Kidney (tissue), 14 donors: Measurements from ENCODE around the gene ZNF592. TPM values are rescaled to one million over a fixed set of nuclear protein-coding genes. Genes with fewer than 3 reads are reported as not detected.

Experiments used
- DNase-seq, 5 donors: peaks; one replicate each; pipeline ENCODE4 v3.0.0-alpha.2; 2013 to 2020
- FAIRE-seq: peaks from 2 replicates; lab custom pipeline; 2012; peaks lifted over from hg19 to GRCh38; lab: Jason Lieb, UNC
- H3K27ac ChIP-seq, 2 donors: one replicate each; pipeline ENCODE4 v1.7.0; 2013; ENCODE audit warnings: low read depth in 2 of 2, low read length in 2 of 2, inconsistent platforms in 1 of 2
- H3K27me3 ChIP-seq: one replicate; pipeline ENCODE4 v1.7.1; 2013; ENCODE audit warnings: low read length, inconsistent platforms; ENCODE audit not compliant: control insufficient read depth, insufficient read depth
- H3K36me3 ChIP-seq, 3 donors: one replicate each; pipeline versions ENCODE4 v1.7.0 to v1.7.1; 2013; ENCODE audit warnings: low read length in 3 of 3, control low read depth in 1 of 3, inconsistent platforms in 1 of 3; ENCODE audit not compliant: insufficient read depth in 3 of 3, control insufficient read depth in 2 of 3
- H3K4me1 ChIP-seq, 3 donors: one replicate each; pipeline versions ENCODE4 v1.7.0 to v1.7.1; 2013; ENCODE audit warnings: low read length in 3 of 3, inconsistent platforms in 1 of 3, low read depth in 1 of 3; ENCODE audit not compliant: control insufficient read depth in 2 of 3, insufficient read depth in 2 of 3
- H3K4me3 ChIP-seq, 3 donors: one replicate each; pipeline versions ENCODE4 v1.7.0 to v1.8.1; 2013; ENCODE audit warnings: low read length in 3 of 3, control low read depth in 1 of 3, inconsistent platforms in 1 of 3
- H3K9ac ChIP-seq, 3 donors: one replicate each; pipeline versions ENCODE4 v1.7.0 to v1.7.1; 2013; ENCODE audit warnings: low read length in 3 of 3, control low read depth in 1 of 3, inconsistent platforms in 1 of 3
- H3K9me3 ChIP-seq, 3 donors: one replicate each; pipeline versions ENCODE4 v1.7.0 to v1.7.1; 2013; ENCODE audit warnings: low read length in 3 of 3, control low read depth in 1 of 3, inconsistent platforms in 1 of 3; ENCODE audit not compliant: control insufficient read depth in 2 of 3, insufficient read depth in 1 of 3
- CTCF ChIP-seq: IDR thresholded peaks from 3 replicates; pipeline ENCODE4 v1.5.1; 2012; ENCODE audit warnings: mild to moderate bottlenecking, moderate library complexity, borderline replicate concordance; ENCODE audit not compliant: insufficient read depth; ENCODE audit errors: extremely low read depth
- intact Hi-C: fragments of 100-400 bp; cut with DNase I; formaldehyde crosslinking; loops from one replicate; pipeline ENCODE4 v1.11.1; 2022
- polyA plus RNA-seq: library from polyadenylated mRNA; stranded (reverse); fragments of 350-450 nt; fragmentation: Illumina TruSeq; extraction: RNeasy Lipid Tissue Mini Kit (QIAGEN cat#74804); gene quantifications from one replicate; pipeline ENCODE4 v1.2.3, GENCODE V29; 2014; ENCODE audit warnings: low read depth, low replicate concordance; ENCODE audit not compliant: insufficient read depth
- total RNA-seq: library from RNA; stranded (reverse); fragmentation: NEBNext Ultra II Directional; extraction: Animal tissue kit (Norgen Biotek cat#: 25700); gene quantifications from one replicate; pipeline ENCODE4 v1.2.1, GENCODE V29; 2021
- donor health status: control.
- donor health status: control.
- donor health status: control.
- donor health status: control.
- donor health status: control.
- donor health status: DM: yes; HTN: yes; CAD: no.
- donor health status: Normal renal cell carcinoma (clear cell type).

ZNF592 gene
- total and polyA plus RNA-seq, 2 donors from 2014 or later = 6.9 to 31.6 TPM

GRCh38 chr15:84773716-84774115 lies 25.3 kb downstream of the ZNF592 start:
- no peak for DNase-seq
- H3K9ac ChIP-seq = no peak overlapping the region
- H3K36me3 ChIP-seq = peaks cover 0 to 14% (median 2%) of the 10 kb centered on the region in 3 donors
- no peak for FAIRE-seq
- TF ChIP-seq CTCF = no peak
- H3K4me1 ChIP-seq = peaks cover 0 to 10% (median 4%) of the 10 kb centered on the region in 3 donors
- H3K27me3 ChIP-seq = no peaks in the 10 kb centered on the region
- no peak overlapping the region for H3K27ac ChIP-seq
- H3K4me3 ChIP-seq = no peak overlapping the region
- H3K9me3 ChIP-seq = no peaks in the 10 kb centered on the region
- intact Hi-C loops = no loop called here

GRCh38 chr15:84775867-84776449 lies 27.6 kb downstream of the ZNF592 start:
- Histone ChIP-seq H3K9me3 (no peaks in the 10 kb centered on the region), H3K27me3 (no peaks in the 10 kb centered on the region), H3K9ac (no peak overlapping the region), H3K36me3 (peaks cover 0 to 14% (median 2%) of the 10 kb centered on the region in 3 donors), H3K27ac (peak overlapping the region in 1 of 2 donors; percentile 59), H3K4me3 (no peak overlapping the region), H3K4me1 (peaks cover 0 to 11% (median 4%) of the 10 kb centered on the region in 3 donors)
- no peak for FAIRE-seq
- TF ChIP-seq CTCF = no peak
- intact Hi-C loops = no loop called here
- DNase-seq = no peak

- H3K9ac ChIP-seq = no peak overlapping the region
- no peaks in the 10 kb centered on the region for H3K27me3 ChIP-seq
- intact Hi-C loops = no loop called here
- no peaks in the 10 kb centered on the region for H3K9me3 ChIP-seq
- no peak overlapping the region for H3K27ac ChIP-seq
- no peak overlapping the region for H3K4me3 ChIP-seq
- DNase-seq (no peak), FAIRE-seq (no peak)
- TF ChIP-seq CTCF = no peak
- H3K4me1 ChIP-seq = peaks cover 0 to 7% (median 4%) of the 10 kb centered on the region in 3 donors
- H3K36me3 ChIP-seq = peaks cover under 1 to 25% (median 5%) of the 10 kb centered on the region in 3 donors
Observed at GRCh38 chr15:84778194-84778593, 29.8 kb downstream of the ZNF592 start.
